NCI-H748 (cell line): ENCODE measurements around the gene LINC01488.
A peak's percentile ranks its signal among the peaks of the same experiment; 100 is the strongest.

Experiments used
- DNase-seq: peaks from one replicate; lab custom pipeline; 2025; ENCODE audit not compliant: unreplicated experiment; lab: John Stamatoyannopoulos, UW

The LINC01488 gene

DNA sequence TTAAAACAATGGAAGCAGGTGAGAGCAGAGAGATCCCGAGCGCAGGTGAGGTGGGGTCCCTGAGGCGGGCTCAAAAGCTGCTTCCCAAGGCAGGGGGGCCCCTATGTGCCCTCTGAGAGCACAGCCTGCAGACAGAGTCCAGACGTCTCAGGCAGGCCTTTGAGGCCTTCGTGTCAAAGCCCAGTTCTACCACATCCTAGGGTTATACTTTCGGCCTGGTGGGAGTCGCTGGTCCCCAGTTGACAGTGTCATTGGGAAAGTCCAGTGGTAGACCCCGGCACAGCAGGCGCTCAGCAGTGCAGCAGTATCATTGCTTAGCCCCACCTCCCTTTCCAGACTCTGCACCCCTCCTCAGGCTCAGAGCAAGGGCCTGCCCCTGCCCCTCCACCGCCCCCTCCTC lies 9.1 kb downstream of the LINC01488 start:
- DNase-seq: no peak

DNA sequence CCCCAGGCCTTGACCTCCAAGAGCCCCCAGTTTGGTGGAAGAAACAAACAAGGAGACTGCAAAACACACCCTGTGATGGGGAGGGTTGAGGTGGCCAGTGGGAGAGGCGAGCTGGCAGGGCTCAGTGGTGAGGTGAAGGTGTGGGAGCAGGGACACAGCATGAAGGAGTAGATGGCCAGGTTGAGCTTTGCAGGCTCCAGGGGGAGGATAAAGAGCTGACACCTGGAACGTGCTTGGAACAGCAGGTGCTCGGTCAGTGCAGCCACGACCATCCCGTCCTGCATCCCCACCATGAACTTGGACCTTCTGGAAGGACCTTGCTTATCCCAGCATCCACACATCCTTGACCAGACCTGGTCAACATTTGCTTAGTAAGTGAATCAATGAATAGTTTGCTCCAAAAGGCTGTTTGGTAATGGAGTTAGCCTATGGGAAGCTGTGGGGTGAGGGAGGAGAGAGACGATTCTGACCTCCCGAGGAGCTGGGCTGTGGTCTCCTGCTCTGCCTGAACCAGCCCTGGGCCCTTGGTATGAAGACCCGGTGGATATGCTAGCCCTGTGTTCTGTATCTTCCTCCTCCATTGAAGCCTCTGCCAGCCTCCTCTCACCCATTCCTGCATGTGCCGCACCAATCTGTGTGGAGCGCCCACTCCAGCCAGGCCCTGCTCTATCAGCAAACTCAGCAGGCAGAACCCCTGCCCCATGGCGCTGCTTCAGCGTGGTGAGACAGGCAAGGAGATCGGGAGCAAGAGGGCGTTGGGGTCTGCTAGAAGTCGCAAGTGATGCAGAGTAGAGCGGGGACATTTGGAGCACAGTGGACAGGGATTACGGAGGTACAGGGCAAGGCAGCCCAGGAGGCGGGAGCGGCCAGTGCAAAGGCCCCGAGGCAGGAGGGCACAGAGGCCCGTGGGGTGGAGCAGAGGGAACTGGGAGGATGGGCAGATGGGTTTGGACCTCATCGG lies 9.9 kb downstream of the LINC01488 start:
- no peak for DNase-seq

DNA sequence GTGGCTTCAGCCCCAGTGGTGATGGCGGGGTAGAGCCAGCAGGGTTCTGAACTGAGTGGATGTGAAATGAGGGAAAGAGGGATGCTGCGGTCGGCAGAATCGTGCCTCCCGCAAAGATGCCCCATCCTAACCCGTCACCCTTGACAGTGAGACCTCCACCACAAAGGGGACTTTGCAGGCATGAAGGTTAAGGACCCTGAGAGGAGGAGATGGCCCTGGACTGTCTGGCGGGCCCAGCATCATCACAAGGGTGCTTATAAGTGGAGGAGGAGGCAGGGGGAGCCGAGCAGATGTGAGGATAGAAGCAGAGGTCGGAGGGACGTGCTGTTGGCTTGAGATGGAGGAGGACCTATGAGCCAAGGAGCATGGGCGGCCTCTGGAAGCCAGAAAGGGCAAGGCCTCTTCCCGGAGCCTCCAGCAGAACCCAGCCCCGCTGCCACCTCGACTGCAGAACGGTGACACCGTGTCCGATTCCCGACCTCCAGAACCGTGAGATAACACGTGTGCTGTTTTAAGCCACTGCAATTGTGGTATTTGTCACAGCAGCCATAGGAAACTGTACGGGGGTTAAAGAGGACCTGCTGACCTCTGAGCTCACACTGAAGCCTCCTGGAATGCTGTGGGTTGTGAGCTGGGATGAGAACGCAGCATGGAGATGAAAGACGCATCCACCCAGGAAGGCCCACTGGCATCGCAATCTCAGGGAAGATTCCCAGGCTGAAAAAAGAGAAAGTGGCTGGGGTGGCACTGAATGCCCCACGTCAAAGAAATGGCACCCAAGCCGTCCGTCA lies 10.9 kb downstream of the LINC01488 start:
- DNase-seq: no peak

DNA sequence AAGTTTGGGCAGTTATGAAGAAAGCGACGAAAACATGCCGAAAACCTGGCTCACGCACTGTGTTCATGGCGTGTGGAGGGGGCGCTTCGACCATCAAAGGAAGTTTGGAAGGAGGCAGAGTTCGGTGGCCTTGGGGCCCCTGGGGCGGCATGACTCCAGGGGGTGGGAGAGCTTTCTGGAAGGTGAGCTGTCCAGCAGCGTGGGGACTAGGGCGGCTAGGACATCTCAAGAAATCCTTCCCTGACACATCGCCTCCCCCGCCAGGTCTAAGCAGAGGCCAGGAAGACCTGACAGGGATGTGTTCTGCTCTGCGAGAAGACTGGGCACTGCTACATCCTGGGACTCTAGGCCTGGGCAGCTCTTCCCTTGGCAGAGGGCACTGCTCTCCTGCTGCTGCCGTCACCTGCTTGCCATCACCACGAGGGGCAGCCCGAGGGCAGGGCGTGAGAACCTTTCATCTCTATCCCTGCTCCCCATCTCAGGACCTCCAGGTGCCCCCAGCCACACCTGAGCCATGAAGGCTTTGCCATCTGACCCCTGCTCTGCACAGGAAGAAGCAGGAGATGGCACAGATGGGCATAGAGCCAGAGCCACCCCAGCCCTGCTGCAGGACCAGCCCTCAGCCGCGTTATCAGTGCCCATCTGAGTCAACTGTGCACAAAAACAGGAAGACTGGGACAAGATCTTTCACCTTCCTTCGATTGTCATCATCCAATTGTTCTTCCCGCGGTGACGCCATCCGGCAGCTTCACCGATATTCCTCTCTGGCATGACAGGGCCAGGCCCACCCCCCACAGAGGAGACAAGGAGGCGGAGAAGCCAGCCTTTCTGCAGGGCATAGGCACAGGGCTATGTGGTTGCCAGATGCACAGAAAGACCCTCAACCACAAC lies 12.7 kb downstream of the LINC01488 start:
- no peak for DNase-seq

DNA sequence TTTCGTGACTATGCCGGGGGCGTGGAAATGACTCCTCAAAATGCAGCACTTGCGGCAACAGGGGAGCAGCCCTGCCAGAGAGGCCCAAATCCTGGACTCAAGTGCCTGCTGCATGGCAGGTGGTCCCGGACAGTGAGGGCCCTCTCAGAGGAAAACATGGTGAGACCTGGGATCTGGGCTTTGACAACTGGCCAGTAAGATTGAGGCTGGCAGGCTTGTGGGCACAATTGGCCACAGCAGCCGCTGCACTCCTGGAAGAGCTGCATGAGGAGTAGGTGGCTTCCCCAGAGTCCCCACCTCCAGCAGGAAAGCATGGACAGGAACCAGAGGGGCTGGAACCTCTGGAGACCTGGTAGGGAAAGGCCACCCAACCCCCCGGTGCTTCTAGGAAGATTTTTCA lies 13.4 kb downstream of the LINC01488 start:
- no peak for DNase-seq

DNA sequence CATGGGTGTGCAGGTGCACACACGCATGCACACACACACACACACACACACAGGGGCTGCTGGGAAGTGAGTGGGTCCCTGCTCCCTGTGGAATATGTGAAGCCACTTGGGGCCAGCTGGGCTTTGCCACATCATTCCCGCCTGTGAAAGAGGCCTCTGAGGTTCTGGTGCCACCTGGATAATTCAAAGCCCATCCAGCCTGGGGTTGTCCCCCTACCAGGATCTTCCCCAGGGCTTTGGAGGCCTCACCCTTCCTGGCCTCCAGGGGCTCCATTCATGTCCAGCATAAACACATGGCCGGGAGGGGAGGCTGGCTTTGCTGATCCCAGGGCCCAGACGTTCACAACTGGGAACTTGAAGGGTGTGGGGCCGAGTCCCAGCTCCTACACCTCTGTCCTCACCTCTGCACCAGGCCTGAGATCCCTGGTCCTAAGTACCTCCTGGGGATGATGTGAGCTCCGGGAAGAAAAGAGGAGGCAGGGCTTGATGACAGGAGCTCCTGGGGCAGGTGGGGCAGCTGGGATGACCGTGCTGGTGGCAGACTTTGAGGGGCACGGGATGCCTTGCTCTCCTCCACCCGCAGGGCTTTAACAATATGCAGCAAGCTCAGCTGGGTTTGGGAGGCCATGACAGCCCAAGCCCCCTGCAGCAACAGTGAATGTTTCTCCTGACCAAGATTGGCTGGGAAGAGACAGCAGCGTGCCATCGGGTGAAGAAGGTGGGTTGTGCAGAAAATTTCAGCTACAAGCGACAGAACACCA lies 14.2 kb downstream of the LINC01488 start:
- no peak for DNase-seq

DNA sequence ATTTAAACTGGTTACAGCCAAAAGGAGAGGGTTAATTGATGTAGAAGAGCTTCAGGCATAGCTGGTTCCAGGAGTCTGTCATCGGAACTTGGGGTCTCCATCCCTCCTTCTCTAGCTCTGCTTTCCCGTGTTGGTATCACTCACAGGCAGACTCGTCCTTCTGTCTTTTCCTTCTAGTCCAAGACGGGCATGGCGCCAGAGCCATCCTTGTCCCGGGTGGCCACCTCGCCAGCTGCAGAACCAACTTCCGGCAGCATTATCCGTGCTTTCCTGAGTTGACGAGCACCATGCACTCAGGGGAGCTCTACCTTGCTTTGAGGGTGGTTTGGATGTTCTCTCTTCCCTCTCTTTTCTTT lies 14.7 kb downstream of the LINC01488 start:
- DNase-seq: no peak

DNA sequence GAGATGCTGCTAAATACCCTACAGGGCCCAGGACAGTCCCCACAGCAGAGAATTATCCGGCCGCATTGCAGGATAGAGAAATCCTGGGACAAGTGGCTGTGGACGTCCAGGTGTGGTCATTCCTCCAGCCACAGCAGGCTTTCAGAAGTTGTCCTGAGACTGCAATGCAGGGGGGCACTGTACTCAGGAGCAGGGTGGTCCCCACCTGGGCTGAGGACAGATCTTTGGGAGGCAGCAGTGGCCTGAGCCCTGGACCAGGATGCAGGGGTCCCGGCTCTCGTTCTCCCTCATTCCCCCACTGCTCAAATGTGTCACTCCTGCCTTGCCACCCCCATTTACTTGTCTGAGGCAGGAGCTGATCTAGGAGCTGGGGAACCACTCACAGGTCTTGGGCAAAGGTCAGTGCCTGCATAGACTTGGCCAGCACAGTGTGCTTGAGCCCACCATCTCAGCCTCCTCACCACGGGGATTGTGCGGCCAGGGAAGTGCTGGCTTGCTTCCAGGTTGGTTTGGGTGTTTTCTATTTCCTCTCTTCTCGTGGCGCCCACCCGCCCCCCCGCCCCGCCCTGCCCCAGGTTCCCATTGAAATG lies 15.3 kb downstream of the LINC01488 start:
- DNase-seq: no peak

DNA sequence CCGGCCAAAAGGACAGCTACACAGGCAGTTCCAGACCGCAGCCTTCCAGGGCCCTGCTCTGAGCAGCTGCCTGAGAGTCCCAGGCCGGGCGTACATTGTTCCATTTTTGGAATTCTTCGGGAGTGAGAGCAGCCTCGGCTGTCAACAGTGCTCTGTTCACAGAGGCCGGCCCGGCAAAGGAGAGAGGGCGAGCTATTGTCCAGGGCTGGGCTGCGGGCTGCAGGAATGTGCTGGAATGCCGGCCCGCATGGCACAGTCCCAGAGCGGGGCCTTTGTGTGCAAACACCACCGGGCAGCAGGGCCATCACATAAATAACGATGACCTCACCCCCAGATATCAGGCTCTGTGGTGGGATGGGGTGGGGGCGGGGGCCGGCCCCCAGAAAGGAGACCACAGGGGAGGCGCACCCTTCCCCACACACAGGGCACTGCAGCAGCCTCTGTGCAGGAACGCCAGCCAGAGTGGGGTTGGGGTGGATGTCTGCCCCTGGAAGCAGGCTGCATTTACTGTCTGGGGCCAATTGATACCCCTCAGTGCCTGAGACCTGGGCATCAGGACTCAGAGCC lies 15.8 kb downstream of the LINC01488 start:
- DNase-seq: no peak

DNA sequence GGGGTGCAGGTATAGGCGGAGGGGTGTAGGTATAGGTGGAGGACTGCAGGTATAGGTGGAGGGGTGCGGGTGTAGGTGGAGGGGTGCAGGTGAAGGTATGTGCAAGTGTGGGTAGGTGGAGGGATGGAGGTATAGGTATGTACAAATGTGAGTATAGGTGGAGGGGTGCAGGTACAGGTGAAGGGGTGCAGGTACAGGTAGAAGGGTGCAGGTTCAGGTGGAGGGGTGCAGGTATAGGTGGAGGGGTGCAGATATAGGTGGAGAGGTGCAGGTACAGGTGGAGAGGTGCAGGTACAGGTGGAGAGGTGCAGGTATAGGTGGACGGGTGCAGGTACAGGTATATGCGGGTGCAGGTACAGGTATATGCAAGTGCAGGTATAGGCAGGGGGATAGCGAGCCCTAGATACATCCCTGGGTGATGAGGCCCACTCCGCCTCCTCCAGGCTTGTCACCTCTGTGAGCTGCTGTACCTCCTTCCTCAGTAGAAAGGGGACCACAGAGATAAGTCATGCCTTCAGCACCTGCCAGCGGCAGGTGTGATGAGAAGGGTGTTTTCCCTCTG lies 17.2 kb downstream of the LINC01488 start:
- DNase-seq: no peak

DNA sequence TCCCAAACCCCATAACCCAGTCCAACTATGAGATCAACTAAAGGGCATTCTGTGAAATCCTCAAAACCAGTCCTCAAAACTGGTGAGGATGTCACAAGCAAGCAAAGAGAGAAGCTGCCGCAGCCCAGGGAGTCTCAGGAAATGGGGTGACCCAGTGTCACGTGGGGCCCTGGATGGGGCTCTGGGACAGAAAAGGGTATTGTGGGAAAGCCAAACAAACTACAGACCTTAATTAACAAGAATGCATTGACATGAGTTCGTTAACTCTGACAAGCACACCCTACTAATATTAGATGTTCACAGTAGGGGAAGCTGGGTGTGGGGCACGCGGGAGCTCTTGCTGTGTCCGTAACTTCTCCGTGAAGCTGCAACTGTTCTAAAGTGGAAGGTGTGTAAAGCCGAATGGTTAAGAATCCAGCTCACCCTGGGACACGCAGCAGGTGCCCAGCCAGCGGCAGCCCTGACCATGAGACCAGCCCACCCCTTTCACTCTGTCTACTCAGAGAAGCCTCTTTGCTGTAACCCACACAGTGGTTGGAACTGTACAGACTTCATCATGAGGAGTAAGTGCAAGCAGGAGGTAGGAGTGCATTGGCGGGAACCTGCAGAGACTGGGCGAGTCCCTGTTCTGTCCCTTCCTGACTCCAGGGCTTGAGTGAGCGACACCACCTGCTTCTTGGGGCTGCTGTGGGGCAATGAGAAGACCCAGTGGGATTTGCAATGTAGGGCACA lies 17.9 kb downstream of the LINC01488 start:
- no peak for DNase-seq

DNA sequence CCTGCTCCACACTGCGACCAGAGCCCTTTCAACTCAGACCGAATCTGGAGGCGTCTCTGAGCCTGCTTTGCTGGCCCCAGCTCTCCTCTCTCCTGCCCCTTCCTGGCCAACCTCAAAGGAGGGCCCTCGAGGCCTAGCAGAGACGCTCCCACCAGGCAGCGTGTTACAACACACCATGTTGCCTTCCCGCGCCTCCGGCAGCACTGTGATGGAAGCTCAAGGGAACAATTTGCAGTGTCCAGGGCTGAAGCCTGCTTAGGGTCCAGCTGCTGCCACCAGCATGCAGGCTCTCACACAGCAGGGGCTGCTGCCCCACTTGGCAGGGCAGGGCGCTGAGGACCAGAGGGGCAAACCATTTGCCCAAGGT lies 18.4 kb downstream of the LINC01488 start:
- no peak for DNase-seq

DNA sequence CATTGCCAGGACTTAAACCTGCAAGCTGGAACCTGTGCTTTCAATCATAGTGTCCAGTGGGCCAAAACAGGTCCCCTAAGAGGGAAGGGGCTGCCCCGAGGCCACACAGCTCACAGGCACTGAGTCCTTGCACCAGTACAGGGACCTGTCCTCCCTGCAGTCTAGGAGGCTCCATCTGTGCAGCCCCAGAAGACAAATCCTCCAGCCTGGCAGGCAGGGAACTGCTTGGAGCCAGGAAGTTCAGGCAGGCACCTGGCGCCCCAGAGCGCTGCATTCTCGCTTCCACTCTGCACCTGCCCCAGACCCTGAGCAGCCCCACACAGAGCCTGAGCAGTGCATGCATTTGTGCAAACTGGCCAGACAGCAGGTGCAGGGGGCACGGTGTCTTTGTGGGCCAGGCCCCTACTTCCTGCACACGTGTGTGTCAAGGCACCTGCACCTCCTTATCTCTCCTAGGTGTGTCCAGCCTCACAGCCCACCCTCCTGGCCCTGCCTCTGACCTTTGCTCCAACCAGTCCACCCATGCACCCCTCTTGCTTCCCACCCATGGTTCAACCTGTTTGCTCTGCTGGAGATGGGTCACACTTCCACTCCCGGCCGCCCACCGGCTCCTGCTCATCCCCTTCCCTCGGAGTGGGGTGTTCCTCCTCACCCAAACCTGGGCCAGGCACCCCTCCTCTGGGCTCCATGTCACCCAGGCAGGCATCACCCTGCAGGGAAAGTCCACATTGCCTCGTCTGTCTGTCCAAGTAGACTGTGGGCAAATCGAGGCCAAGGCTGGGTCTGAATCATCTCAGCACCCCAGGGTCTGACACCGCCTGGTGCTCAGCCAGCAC lies 19.0 kb downstream of the LINC01488 start:
- peak; percentile 12 for DNase-seq

DNA sequence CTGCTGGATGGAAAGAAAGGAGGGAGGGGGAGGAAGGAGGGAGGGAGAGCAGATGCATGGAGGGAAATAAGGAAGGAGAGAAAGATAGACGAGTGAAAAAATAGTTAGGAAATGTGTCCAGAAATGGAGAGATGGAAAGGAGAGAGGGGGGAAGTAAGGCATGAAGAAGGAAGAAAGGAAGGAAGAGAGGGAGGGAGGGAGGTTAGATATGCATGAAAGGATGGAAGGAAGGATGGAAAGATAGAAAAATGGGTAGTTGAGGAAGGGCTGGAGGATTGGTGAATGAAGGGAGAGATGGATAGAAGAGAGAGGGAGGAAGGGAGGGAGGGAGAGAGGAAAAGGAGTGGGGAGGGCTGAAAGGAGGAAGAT lies 19.6 kb downstream of the LINC01488 start:
- no peak for DNase-seq

DNA sequence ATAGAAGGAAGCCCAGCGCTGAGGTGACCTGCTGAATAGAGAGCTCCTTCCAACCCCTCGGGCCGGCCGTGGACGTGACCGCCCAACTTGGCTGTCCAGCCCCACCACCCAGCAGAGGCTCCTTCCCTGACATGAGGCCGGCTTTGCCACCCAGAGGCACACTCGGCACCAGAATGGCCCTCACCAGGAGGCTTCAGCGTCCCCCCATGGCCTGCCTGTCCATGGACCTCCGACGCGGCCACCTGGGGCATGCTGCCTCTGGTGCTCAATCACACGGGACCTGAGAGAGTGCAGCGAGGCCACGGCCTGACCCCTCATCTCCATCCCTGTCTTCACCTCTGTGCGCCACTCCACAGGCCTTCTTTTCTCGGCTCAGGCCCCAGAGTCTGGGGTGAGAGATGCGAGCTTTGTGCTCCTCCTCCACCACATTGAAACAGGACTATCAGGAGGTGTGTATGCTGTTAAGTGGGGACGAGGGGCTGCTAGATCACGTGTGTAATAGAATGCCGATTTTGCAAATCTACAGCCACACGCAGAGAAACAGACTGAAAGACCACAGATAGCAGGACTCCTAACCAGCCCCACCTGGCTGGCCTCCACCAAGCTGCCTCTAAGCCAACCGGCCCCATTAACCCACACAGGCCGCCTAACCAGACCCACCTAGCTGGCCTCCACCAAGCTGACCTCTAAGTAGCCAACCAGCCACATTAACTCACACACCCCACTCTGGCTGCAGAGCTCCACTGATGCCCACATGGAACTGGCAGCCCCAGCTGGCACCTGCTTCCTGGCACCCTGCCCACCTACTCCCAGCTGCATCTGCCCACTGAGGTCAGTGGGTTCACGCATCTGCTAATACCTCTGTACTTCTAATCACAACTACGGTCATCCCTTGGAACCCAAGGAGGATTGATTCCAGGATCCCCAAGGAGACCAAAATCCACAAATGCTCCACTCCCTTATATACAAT lies 20.7 kb downstream of the LINC01488 start:
- no peak for DNase-seq

DNA sequence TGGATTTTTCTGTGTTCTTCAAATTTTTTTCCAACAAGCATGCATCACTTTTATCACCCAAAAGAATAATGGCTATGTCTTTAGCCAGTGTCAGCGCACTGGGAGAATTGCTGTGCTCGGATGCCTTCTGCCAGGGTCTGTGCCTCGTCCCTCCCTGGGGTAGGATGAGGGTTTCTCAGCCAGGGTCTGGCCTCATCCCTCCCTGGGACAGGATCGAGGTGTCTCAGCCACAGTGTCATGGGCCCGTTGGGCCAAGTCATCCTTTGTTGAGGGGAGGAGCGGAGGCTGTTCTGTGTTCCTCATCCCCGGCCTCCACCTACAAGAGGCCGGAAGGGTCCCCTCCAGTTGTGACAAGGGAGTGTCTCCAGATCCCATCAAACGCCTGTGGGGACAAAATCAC lies 22.7 kb downstream of the LINC01488 start:
- no peak for DNase-seq
